Prostate gland (tissue), 2 donors: ENCODE data around the gene GPRC5A. TPM values are rescaled to one million over a fixed set of nuclear protein-coding genes. Genes with fewer than 3 reads are reported as not detected.
"Not testable (repeated sequence)": the region's sequence is repeated elsewhere in the genome, so short reads cannot be mapped to it uniquely, and the experiment has no call there.

ENCODE experiments used
- DNase-seq: peaks from one replicate; pipeline ENCODE4 v3.0.0-alpha.2; 2019; ENCODE audit warnings: low spot score
- H3K27ac ChIP-seq, 2 donors: fragments of 200-600 bp; sonication (generic); 2 replicates each; pipeline ENCODE4 v1.5.1; 2017 to 2019
- H3K27me3 ChIP-seq: fragments of 200-600 bp; sonication (generic); replicated peaks from 2 replicates; pipeline ENCODE4 v1.5.1; 2019; ENCODE audit not compliant: insufficient read depth
- H3K36me3 ChIP-seq, 2 donors: fragments of 200-600 bp; sonication (generic); 1 replicate in 1 of 2; 2 replicates in 1 of 2; pipeline versions ENCODE4 v1.5.1 to v1.8.1; 2017 to 2019
- H3K4me1 ChIP-seq: fragments of 200-600 bp; sonication (generic); replicated peaks from 2 replicates; pipeline ENCODE4 v1.5.1; 2019
- H3K4me3 ChIP-seq, 2 donors: fragments of 200-600 bp; sonication (generic); 2 replicates each; pipeline ENCODE4 v1.5.1; 2017 to 2019
- H3K9me3 ChIP-seq: fragments of 200-600 bp; sonication (generic); 2 replicates; pipeline ENCODE4 v1.5.1; 2017
- POLR2A ChIP-seq: fragments of 450-650 bp; IDR thresholded peaks from one replicate; pipeline ENCODE4 v1.6.1; 2016; ENCODE audit warnings: antibody characterized with exemption, mild to moderate bottlenecking
- POLR2AphosphoS5 ChIP-seq: sonication (generic); formaldehyde crosslinking; IDR thresholded peaks from one replicate; pipeline ENCODE4 v1.6.1; 2017; ENCODE audit warnings: antibody characterized with exemption
- WGBS: methylation state at CpG from one replicate; pipeline ENCODE4 v1.1.5; 2018; 5-methylcytosine and 5-hydroxymethylcytosine counted together
- intact Hi-C: fragments of 100-400 bp; cut with DNase I; formaldehyde crosslinking; loops from one replicate; pipeline ENCODE4 v1.14.2; 2022
- total RNA-seq, 2 donors: library from RNA; depleted of rRNA; stranded (reverse); fragments of >200 nt; gene quantifications; one replicate each; pipeline ENCODE4 v1.1.0, GENCODE V29; 2016
- TF ChIP-seq, protein P1 (sequence below), 4 experiments: fragments of 200-600 bp in 2 of 4; fragments of 450-650 bp in 2 of 4; sonication (generic) in 2 of 4; IDR thresholded peaks; 1 replicate in 3 of 4; 2 replicates in 1 of 4; pipeline ENCODE4 v1.5.1; 2016 to 2019; ENCODE audit warnings: antibody characterized with exemption in 4 of 4, mild to moderate bottlenecking in 2 of 4, moderate library complexity in 2 of 4

The GPRC5A gene
- total RNA-seq, 2 donors from 2014 or later = 5.4 to 22.2 TPM

DNA sequence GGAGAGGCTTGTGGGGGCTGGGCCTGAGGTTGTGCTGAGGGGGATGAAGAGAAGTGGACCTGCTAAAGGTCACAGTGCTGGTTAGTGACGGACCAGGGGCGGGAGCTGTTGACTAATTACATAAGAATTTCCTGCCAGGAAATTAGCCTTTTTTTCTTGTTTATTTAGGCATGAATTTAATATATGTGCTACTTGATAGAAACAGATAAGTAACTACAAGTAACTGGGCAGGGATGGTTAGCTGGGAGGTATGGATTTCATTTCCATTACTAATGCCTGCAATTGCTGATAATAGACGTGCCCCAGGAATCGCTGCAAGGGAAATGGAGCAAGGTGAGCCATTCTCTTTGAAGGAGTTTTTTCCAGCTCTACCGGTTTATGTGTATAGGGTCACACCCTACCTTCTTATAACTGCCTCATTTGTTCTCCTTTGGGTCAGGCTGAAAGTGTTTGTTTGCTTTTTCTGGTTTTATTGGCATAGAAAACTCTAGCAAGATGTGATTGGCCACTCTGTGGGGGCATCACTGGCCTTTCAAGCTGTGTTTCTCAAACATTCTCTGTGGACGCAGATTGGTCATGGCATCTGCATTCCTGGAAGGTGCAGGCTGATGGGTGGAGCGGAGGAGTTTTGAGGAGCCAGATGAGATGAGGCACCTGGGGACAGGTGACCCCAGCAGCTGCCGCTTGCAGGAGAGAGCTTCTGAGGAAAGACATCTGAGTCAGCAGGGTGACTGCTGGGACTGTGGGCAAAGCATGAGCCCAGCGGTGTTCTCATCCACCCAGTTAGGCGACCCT lies 19.0 kb upstream of the GPRC5A start:
- H3K4me3 ChIP-seq = no peak overlapping the region
- intact Hi-C loops = no loop called here
- H3K27me3 ChIP-seq = no peaks in the 10 kb centered on the region
- H3K27ac ChIP-seq = peak overlapping the region in 1 of 2 donors; percentile 18
- H3K4me1 ChIP-seq = peaks cover 2% of the 10 kb centered on the region
- TF ChIP-seq POLR2A (no peak), POLR2AphosphoS5 (peak; percentile 84)
- peak; percentile 63 for DNase-seq
- WGBS = 47% methylated on average over 10 of the region's 10 CpGs
- no peaks in the 10 kb centered on the region for H3K9me3 ChIP-seq
- H3K36me3 ChIP-seq = no peaks in the 10 kb centered on the region

DNA sequence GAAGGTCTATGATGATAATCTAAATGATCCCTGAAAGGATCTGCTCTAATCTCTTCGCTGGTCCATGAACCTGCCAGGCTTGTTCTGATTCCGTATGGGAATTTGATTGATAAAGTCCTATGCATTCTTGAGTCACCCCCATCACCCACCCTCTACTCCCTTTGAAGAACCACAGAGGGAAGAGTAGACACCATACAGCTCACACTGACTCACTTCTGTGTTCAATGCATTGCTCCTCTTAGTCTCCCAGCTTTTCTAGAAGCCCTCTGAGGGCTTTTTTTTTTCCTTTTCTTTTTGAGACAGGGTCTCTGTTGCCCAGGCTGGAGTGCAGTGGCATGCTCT lies 18.5 kb upstream of the GPRC5A start:
- WGBS = 63% methylated on average over 2 of the region's 2 CpGs

DNA sequence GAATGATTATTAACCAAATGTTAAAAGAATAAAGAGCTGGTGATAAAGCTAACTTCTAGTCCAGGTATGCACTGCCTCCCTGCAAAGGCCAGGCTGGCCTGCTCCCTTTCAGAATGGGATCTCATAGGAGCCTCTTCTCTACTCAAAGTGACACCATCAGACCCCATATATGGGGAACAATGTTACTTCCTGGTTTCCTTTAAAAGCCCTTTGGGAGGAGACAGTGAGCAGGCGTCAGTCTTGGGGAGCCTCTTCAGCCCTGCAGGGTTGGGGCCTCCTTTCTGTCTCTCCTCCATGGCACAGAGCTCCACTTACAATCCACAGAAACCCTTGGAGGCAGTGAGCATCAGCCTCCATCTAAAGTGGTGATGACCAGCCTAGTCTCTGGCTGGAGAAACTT lies 17.3 kb upstream of the GPRC5A start:
- Histone ChIP-seq H3K36me3 (no peaks in the 10 kb centered on the region), H3K4me3 (no peak overlapping the region), H3K27ac (no peak overlapping the region), H3K4me1 (peaks cover 2% of the 10 kb centered on the region), H3K27me3 (no peaks in the 10 kb centered on the region), H3K9me3 (no peaks in the 10 kb centered on the region)
- no peak for DNase-seq
- WGBS = 91% methylated on average over 1 of the region's 1 CpG
- TF ChIP-seq POLR2A (no peak), POLR2AphosphoS5 (no peak)
- TF ChIP-seq, protein P1, sequence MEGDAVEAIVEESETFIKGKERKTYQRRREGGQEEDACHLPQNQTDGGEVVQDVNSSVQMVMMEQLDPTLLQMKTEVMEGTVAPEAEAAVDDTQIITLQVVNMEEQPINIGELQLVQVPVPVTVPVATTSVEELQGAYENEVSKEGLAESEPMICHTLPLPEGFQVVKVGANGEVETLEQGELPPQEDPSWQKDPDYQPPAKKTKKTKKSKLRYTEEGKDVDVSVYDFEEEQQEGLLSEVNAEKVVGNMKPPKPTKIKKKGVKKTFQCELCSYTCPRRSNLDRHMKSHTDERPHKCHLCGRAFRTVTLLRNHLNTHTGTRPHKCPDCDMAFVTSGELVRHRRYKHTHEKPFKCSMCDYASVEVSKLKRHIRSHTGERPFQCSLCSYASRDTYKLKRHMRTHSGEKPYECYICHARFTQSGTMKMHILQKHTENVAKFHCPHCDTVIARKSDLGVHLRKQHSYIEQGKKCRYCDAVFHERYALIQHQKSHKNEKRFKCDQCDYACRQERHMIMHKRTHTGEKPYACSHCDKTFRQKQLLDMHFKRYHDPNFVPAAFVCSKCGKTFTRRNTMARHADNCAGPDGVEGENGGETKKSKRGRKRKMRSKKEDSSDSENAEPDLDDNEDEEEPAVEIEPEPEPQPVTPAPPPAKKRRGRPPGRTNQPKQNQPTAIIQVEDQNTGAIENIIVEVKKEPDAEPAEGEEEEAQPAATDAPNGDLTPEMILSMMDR (IDR thresholded peaks at IDR 0.05) = no peak
- intact Hi-C loops = no loop called here

More for the DNA sequence above, 18.5 kb upstream of the GPRC5A start:
- Histone ChIP-seq H3K4me1 (peaks cover 2% of the 10 kb centered on the region), H3K9me3 (no peaks in the 10 kb centered on the region), H3K27ac (no peak overlapping the region), H3K27me3 (no peaks in the 10 kb centered on the region), H3K4me3 (no peak overlapping the region), H3K36me3 (no peaks in the 10 kb centered on the region)
- no peak for DNase-seq
- TF ChIP-seq POLR2A (no peak), POLR2AphosphoS5 (no peak)
- intact Hi-C loops = no loop called here

DNA sequence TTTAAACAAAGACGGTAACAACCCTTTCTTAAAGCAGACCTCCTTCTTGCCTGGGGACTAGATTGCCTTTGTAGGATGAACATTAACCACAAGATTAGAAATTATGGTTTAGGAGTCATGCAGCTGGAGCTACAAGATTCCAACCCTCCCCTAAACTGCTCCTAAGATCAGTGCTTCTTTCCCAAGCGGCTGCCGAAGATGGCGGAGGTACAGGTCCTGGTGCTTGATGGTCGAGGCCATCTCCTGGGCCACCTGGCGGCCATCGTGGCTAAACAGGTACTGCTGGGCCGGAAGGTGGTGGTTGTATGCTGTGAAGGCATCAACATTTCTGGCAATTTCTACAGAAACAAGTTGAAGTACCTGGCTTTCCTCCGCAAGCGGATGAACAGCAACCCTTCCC lies 16.1 kb upstream of the GPRC5A start:
- DNase-seq, intact Hi-C loops, H3K4me3 ChIP-seq, H3K27me3 ChIP-seq, H3K4me1 ChIP-seq, H3K36me3 ChIP-seq, H3K27ac ChIP-seq, H3K9me3 ChIP-seq: not testable (repeated sequence)
- 95% methylated on average over 10 of the region's 10 CpGs for WGBS

DNA sequence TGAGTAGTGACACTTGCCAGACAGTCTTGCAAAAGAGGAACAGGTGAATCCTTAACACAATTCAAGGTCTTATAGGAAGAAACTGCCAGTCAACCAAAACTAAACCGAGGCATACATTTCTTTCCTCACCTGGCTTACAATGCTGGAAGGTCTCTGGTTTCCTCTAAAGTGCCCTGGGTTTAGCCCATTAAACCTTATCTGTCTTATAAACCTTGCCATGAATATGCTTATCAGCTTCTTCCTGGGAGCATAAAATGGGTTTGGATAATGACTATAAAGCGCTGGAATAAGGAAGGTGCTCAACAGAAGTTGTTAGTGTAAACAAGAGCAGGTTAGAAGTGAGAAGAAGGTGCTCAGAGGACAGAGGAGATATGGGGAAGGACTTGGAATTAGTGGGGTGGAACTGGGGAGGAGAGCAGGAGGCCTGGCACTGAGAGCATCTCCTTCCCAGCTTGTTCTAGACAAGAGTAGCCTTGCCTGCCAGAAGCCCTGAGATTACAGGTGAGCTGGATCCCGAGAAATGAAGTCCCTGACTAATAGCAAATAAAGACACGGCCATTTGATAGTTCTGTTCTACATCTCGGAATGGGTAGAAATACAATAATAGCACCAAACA lies 14.1 kb upstream of the GPRC5A start:
- 29% methylated on average over 5 of the region's 5 CpGs for WGBS
- TF ChIP-seq POLR2A (no peak), POLR2AphosphoS5 (no peak)
- TF ChIP-seq, protein P1 (IDR thresholded peaks at IDR 0.05) = no peak

DNA sequence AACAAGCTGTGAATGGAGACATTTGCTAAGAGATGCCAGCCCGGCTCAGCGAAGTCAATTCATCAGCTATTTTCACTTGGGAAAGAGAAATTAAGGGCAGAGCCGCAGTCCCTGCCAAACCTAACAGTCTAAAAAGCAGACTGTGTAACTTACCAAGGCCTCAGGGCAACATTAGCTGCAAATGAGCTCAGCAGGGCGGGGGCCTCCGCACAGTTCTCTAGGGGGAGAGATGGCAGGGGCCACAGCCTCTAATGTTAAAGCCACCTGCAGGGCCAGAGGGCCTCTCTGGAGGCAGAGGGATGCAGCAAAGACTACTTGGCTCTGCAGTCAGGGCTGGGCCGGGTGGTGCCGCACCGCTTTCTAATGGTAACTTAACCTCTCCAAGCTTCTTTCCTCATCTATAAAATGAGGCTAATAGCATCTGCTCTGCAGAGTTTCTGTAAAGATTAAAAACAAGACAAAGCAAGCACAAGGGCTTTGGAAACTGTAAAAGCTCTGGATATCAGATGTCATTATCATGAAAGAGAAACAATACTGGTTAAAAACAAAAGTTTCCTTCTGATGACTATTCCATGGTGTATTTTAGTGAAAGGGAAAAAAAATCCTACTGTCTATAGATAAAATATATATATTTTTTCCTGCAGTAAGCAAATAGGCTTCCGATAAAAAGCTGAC lies 13.4 kb upstream of the GPRC5A start:
- no peak for DNase-seq
- Histone ChIP-seq H3K36me3 (no peaks in the 10 kb centered on the region), H3K4me1 (peaks cover 1% of the 10 kb centered on the region), H3K4me3 (no peak overlapping the region), H3K27me3 (no peaks in the 10 kb centered on the region), H3K9me3 (no peaks in the 10 kb centered on the region), H3K27ac (peak overlapping the region in 1 of 2 donors; percentile 30)
- no peak for TF ChIP-seq POLR2A
- TF ChIP-seq, protein P1 (IDR thresholded peaks at IDR 0.05) = no peak
- TF ChIP-seq POLR2AphosphoS5 = no peak
- intact Hi-C loops = no loop called here
- 38% methylated on average over 9 of the region's 9 CpGs for WGBS

More for the DNA sequence above, 14.1 kb upstream of the GPRC5A start:
- H3K27ac ChIP-seq = peak overlapping the region in 1 of 2 donors; percentile 30
- H3K36me3 ChIP-seq = no peaks in the 10 kb centered on the region
- H3K9me3 ChIP-seq = no peaks in the 10 kb centered on the region
- DNase-seq = no peak
- no peak overlapping the region for H3K4me3 ChIP-seq
- H3K4me1 ChIP-seq = peaks cover 2% of the 10 kb centered on the region
- intact Hi-C loops = no loop called here
- H3K27me3 ChIP-seq = no peaks in the 10 kb centered on the region
